Measurements from ENCODE around the gene CNTRL. TPM values are rescaled to one million over a fixed set of nuclear protein-coding genes. Genes with fewer than 3 reads are reported as not detected.

Gene CNTRL, protein sequence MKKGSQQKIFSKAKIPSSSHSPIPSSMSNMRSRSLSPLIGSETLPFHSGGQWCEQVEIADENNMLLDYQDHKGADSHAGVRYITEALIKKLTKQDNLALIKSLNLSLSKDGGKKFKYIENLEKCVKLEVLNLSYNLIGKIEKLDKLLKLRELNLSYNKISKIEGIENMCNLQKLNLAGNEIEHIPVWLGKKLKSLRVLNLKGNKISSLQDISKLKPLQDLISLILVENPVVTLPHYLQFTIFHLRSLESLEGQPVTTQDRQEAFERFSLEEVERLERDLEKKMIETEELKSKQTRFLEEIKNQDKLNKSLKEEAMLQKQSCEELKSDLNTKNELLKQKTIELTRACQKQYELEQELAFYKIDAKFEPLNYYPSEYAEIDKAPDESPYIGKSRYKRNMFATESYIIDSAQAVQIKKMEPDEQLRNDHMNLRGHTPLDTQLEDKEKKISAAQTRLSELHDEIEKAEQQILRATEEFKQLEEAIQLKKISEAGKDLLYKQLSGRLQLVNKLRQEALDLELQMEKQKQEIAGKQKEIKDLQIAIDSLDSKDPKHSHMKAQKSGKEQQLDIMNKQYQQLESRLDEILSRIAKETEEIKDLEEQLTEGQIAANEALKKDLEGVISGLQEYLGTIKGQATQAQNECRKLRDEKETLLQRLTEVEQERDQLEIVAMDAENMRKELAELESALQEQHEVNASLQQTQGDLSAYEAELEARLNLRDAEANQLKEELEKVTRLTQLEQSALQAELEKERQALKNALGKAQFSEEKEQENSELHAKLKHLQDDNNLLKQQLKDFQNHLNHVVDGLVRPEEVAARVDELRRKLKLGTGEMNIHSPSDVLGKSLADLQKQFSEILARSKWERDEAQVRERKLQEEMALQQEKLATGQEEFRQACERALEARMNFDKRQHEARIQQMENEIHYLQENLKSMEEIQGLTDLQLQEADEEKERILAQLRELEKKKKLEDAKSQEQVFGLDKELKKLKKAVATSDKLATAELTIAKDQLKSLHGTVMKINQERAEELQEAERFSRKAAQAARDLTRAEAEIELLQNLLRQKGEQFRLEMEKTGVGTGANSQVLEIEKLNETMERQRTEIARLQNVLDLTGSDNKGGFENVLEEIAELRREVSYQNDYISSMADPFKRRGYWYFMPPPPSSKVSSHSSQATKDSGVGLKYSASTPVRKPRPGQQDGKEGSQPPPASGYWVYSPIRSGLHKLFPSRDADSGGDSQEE (N-terminal part only)
- total RNA-seq (2022; extraction: Qiagen RNA extraction; ENCODE audit: low read depth), result 5.7 to 7.6 TPM (median 6.9 TPM) in 5 replicates

DNA sequence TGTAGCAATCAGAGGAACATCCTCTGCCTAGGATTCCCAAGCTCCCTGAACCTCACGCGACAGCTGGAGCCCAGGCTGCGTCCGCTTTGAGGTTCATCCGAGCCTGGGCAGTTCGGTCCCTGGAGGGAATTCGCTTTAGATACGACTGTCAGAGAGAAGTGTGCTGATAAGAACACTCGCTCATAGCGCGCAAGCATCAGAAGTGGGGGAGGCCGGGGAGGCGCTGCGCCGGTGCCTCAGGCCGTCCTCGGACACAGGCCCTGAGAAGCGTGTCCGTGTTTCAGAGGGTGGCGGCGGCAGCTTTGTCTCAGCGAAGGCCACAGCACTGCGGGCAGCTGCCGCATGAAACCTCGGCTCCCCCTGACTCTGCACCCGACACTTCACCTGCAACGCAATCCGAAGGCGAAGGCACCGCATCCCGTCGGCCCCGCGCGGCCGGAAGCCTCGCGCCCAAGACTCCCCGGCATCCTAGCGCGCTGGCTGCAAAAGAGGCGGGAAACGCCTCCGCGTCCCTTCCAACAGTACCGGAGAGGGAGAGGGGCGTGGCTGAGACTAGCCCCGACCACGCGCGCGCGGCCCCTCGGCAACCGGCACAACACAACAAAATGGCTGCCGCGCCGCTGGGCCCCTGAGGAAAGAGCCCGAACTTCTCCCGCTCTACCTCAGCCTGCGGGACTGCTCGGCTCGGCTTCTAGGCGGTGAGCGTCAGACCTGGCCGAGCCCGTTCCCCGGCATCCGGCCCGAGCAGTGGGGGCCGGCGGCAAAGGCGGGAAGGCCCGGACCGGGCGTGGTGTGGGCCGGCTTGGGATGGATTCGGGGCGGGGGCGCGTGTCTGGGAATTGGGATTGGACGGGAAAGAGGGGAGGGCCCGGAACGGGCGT, at the start of gene CNTRL:
Gene CNTRL, plus strand, starts transcription at position 586 of the 881 bp plus-strand sequence. CDS start 13,372 bp downstream, outside the sequence.

DNA sequence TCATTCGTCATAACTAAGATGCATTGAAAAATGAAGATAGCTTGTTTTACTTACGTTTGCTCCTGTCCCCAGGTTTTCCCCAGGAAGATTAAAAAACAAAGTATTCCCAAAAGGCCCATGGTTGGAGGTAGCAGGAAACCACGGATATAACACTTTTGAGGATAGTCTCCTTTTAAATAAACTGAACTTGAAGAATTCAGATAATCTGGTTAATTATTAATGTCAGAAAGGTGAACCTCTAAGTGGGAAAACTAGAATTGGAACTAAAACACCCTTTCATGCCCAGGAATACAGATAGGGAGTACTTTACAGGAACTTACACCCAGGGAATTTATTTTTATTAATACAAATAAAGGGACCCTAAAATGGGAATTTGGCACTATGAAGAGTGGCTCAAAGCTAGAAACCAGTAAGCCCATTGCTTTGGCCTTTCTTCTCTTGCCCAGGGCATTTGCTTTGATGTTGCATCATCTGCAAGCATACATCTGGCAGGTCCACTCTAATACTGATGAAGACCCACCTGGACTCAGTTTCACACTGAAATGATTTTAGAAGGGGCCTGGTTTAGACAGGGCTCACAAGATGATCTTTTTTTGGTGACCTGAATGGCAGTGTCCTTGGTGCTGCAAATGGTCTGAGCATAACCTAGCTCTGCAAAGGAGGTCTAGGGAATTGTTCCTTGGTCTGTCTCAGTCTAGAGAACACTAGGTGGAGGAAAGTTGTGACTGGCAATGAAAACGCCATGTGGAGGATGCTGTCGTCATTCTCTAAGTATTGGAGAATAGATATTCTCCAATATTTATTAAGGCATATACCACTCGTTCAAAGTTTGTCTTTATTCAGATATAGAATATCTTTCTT, 24.4 kb upstream of the CNTRL start, which contains the start of gene C5:
Gene C5, minus strand, starts transcription at position 148 of the 861 bp plus-strand sequence. Its CDS starts 29 bp downstream, at position 119.

DNA sequence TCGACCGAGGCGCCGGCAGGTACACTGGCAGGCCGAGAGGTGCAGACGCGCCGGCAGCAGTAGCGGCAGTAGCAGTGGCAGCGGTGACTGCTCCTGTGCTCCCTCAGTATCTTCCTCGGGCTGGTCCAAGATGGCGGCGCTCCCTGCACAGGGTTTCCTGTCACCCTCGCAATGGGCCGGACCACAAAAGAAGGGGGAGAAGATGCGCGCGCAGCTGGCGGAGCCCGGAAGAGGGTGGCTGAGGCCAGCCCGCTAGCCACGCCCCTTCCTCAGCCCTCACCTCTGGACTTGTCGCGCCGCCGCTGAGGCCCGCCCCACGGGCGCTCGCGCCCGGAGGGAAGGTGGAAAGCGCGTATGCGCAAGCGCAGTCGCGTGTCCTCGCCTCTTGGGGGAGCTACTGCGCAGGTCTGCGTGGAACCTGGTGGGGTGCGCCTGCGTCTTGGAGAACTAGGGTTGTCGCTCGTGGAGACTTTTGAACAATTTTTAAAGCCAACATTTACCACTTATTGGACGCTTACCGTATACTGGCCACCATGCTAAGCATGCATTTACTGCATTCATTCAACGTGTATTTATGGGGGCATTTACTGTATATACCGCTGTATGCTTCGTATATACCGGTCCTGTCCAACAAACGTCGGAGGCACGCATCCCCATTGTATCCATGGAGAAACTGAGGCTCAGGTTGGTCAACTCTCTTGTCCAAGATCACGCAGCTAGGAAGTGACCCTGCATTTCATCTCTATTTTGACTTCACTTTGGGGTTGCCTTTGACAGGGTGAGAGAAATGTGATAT, 127.2 kb downstream of the CNTRL start, which contains the start of gene RAB14:
Gene RAB14, minus strand, starts transcription at position 132 of the 796 bp plus-strand sequence. CDS start 8,457 bp downstream, outside the sequence.

Other genes with a start within 250 kb of the CNTRL start
- 31.5 to 38.3 TPM (median 34.3 TPM) in 5 replicates for gene PSMD5, start 232.0 kb upstream of the CNTRL start, total RNA-seq (2022; extraction: Qiagen RNA extraction; ENCODE audit: low read depth)
- gene PHF19, start 197.8 kb upstream of the CNTRL start, total RNA-seq (2022; extraction: Qiagen RNA extraction; ENCODE audit: low read depth), result 98.1 to 135 TPM (median 125 TPM) in 5 replicates
- gene TRAF1, start 148.2 kb upstream of the CNTRL start, total RNA-seq (2022; extraction: Qiagen RNA extraction; ENCODE audit: low read depth), result 4.1 to 12.0 TPM (median 7.0 TPM) in 5 replicates
- 11.6 to 16.5 TPM (median 13.9 TPM) in 5 replicates for gene C5, start 24.7 kb upstream of the CNTRL start, total RNA-seq (2022; extraction: Qiagen RNA extraction; ENCODE audit: low read depth)
- 39.0 to 54.5 TPM (median 49.1 TPM) in 5 replicates for gene RAB14, start 126.9 kb downstream of the CNTRL start, total RNA-seq (2022; extraction: Qiagen RNA extraction; ENCODE audit: low read depth)
- gene GSN, start 193.2 kb downstream of the CNTRL start, total RNA-seq (2022; extraction: Qiagen RNA extraction; ENCODE audit: low read depth), result 43.8 to 47.3 TPM (median 46.3 TPM) in 5 replicates